HEK293 (cell line): ENCODE measurements around the gene DSG2.

Experiments
- CTCF ChIA-PET: fragments of 350-600 bp; formaldehyde crosslinking; extraction: SDS; loops from one replicate; lab custom pipeline; 2021; ENCODE audit warnings: antibody characterized with exemption; lab: Yijun Ruan, JAX
- POLR2A ChIA-PET: fragments of 300-600 bp; formaldehyde crosslinking; extraction: SDS; loops from one replicate; lab custom pipeline; 2020; ENCODE audit warnings: antibody characterized with exemption, inconsistent platforms; lab: Yijun Ruan, JAX
- H3K27ac ChIP-seq: fragments of 200-500 bp; sonication (Bioruptor generic); 2 replicates; pipeline ENCODE4 v1.5.1; 2014; ENCODE audit warnings: low read depth, low read length, control low read depth, inconsistent platforms; ENCODE audit errors: extremely low read depth
- H3K36me3 ChIP-seq, 2 experiments: fragments of 200-500 bp in 1 of 2; sonication (Bioruptor generic) in 1 of 2; 1 replicate in 1 of 2; 2 replicates in 1 of 2; pipeline ENCODE4 v1.5.1; 2014 to 2017; ENCODE audit warnings: inconsistent platforms in 2 of 2, low read length in 2 of 2; ENCODE audit not compliant: control insufficient read depth in 2 of 2, insufficient read depth in 1 of 2
- H3K4me1 ChIP-seq: fragments of 200-500 bp; sonication (Bioruptor generic); 2 replicates; pipeline ENCODE4 v1.5.1; 2014; ENCODE audit warnings: mild to moderate bottlenecking, low read length, inconsistent platforms; ENCODE audit not compliant: control insufficient read depth, insufficient read depth
- H3K4me3 ChIP-seq: 2 replicates; pipeline ENCODE4 v1.5.1; 2011; ENCODE audit warnings: low read depth, mild to moderate bottlenecking, control low read depth, low read length, moderate library complexity
- H3K9me3 ChIP-seq: fragments of 200-500 bp; sonication (Bioruptor generic); 2 replicates; pipeline ENCODE4 v1.5.1; 2014; ENCODE audit warnings: low read depth, low read length, inconsistent platforms; ENCODE audit not compliant: control insufficient read depth, insufficient read depth
- GLI2 ChIP-seq: fragments of 450-650 bp; formaldehyde crosslinking; IDR thresholded peaks from 2 replicates; pipeline ENCODE4; 2017; ENCODE audit warnings: missing biosample characterization, missing genetic modification characterization, low read depth, borderline replicate concordance
- PBX3 ChIP-seq: sonication (generic); formaldehyde crosslinking; IDR thresholded peaks from 2 replicates; pipeline ENCODE4 v1.8.1; 2022; ENCODE audit warnings: mild to moderate bottlenecking, moderate library complexity, missing genetic modification reagents
- PRDM1 ChIP-seq: fragments of 450-650 bp; formaldehyde crosslinking; IDR thresholded peaks from 2 replicates; pipeline ENCODE4; 2016; ENCODE audit warnings: missing biosample characterization, missing genetic modification characterization
- PRDM10 ChIP-seq: fragments of 450-650 bp; formaldehyde crosslinking; IDR thresholded peaks from 2 replicates; pipeline ENCODE4 v1.5.1; 2016; ENCODE audit warnings: missing biosample characterization, missing genetic modification characterization
- SP7 ChIP-seq: fragments of 450-650 bp; formaldehyde crosslinking; IDR thresholded peaks from 2 replicates; pipeline ENCODE4 v1.5.1; 2016; ENCODE audit warnings: missing biosample characterization, missing genetic modification characterization
- TSHZ1 ChIP-seq: fragments of 450-650 bp; formaldehyde crosslinking; IDR thresholded peaks from 2 replicates; pipeline ENCODE4 v1.5.1; 2016; ENCODE audit warnings: missing biosample characterization, missing genetic modification characterization, borderline replicate concordance
- ZBTB20 ChIP-seq: fragments of 450-650 bp; formaldehyde crosslinking; IDR thresholded peaks from 2 replicates; pipeline ENCODE4 v1.5.1; 2016; ENCODE audit warnings: missing biosample characterization, missing genetic modification characterization
- ZBTB7A ChIP-seq: fragments of 450-650 bp; formaldehyde crosslinking; IDR thresholded peaks from 2 replicates; pipeline ENCODE4 v1.5.1; 2016; ENCODE audit warnings: low read depth, missing biosample characterization, missing genetic modification characterization
- ZNF175 ChIP-seq: fragments of 450-650 bp; formaldehyde crosslinking; IDR thresholded peaks from 2 replicates; pipeline ENCODE4 v1.5.1; 2016; ENCODE audit warnings: missing biosample characterization, missing genetic modification characterization
- ZNF211 ChIP-seq: fragments of 450-650 bp; formaldehyde crosslinking; IDR thresholded peaks from 2 replicates; pipeline ENCODE4 v1.5.1; 2016; ENCODE audit warnings: low read depth, missing biosample characterization, missing genetic modification characterization
- ZNF248 ChIP-seq: fragments of 450-650 bp; formaldehyde crosslinking; IDR thresholded peaks from 2 replicates; pipeline ENCODE4 v1.5.1; 2017; ENCODE audit warnings: missing biosample characterization, missing genetic modification characterization
- ZNF366 ChIP-seq: fragments of 450-650 bp; formaldehyde crosslinking; conservative IDR thresholded peaks from 2 replicates; pipeline ENCODE4 v1.5.1; 2016; ENCODE audit warnings: missing biosample characterization, missing genetic modification characterization
- ZNF416 ChIP-seq: fragments of 450-650 bp; formaldehyde crosslinking; IDR thresholded peaks from 2 replicates; pipeline ENCODE4 v1.5.1; 2016; ENCODE audit warnings: missing biosample characterization, missing genetic modification characterization
- ZNF501 ChIP-seq: fragments of 450-650 bp; formaldehyde crosslinking; IDR thresholded peaks from 2 replicates; pipeline ENCODE4 v1.5.1; 2016; ENCODE audit warnings: missing biosample characterization, missing genetic modification characterization
- ZNF518A ChIP-seq: fragments of 450-650 bp; formaldehyde crosslinking; conservative IDR thresholded peaks from 2 replicates; pipeline ENCODE4 v1.5.1; 2016; ENCODE audit warnings: low read depth, missing biosample characterization, missing genetic modification characterization
- ZNF621 ChIP-seq: fragments of 450-650 bp; formaldehyde crosslinking; IDR thresholded peaks from 2 replicates; pipeline ENCODE4 v1.5.1; 2017; ENCODE audit warnings: missing biosample characterization, missing genetic modification characterization

The DSG2 gene

GRCh38 chr18:31513189-31513935, 15.4 kb downstream of the DSG2 start:
- POLR2A ChIA-PET, result interaction anchor here (0.9 kb wide), 1 partner anchor 16 kb away, joined by 3 read pairs; no protein-coding TSS in a partner anchor

More at GRCh38 chr18:31513189-31513935, 15.4 kb downstream of the DSG2 start:
- no peak overlapping the region for H3K27ac ChIP-seq
- CTCF ChIA-PET, result interaction anchor here (0.6 to 2.7 kb wide), 2 partner anchors 51 to 89 kb away, joined by 3 to 11 read pairs; no protein-coding TSS in a partner anchor
- H3K36me3 ChIP-seq, result peaks cover 0 to 3% of the 10 kb centered on the region in 2 experiments; a peak in 1 of 3 replicates
- H3K4me3 ChIP-seq, result no peak overlapping the region
- TF ChIP-seq ZNF501 (tag by site-specific recombination) (no peak), ZNF175 (tag by site-specific recombination) (no peak), ZNF518A (no peak), PRDM10 (tag by site-specific recombination) (peak; percentile 65; the same call in 1 of the 2 replicates), ZNF248 (no peak), ZNF621 (tag by site-specific recombination) (no peak), ZNF416 (no peak), ZBTB20 (tag by site-specific recombination) (no peak), GLI2 (tag by site-specific recombination) (no peak), ZNF366 (tag by site-specific recombination) (0 out of 2 replicates have a peak, but pooled peaks have one; percentile 18), PRDM1 (tag by site-specific recombination) (peak; percentile 42; the same call in 1 of the 2 replicates), SP7 (tag by site-specific recombination) (0 out of 2 replicates have a peak, but pooled peaks have one; percentile 13), ZNF211 (tag by site-specific recombination) (no peak), ZBTB7A (tag by site-specific recombination) (no peak), PBX3 (no peak), TSHZ1 (tag by site-specific recombination) (no peak)
- H3K9me3 ChIP-seq, result no peaks in the 10 kb centered on the region
- H3K4me1 ChIP-seq, result peaks cover 3% of the 10 kb centered on the region; the same call in 1 of the 2 replicates
